IPS-NIHi7 (cell line): ENCODE results near the gene HCRT.
"Not testable (repeated sequence)": the region's sequence is repeated elsewhere in the genome, so short reads cannot be mapped to it uniquely, and the experiment has no call there.

Source experiments
- DNase-seq: peaks from one replicate; pipeline ENCODE4 v3.0.0; 2012; ENCODE audit warnings: mixed read lengths; ENCODE audit errors: extremely low spot score

Gene HCRT, protein sequence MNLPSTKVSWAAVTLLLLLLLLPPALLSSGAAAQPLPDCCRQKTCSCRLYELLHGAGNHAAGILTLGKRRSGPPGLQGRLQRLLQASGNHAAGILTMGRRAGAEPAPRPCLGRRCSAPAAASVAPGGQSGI

DNA sequence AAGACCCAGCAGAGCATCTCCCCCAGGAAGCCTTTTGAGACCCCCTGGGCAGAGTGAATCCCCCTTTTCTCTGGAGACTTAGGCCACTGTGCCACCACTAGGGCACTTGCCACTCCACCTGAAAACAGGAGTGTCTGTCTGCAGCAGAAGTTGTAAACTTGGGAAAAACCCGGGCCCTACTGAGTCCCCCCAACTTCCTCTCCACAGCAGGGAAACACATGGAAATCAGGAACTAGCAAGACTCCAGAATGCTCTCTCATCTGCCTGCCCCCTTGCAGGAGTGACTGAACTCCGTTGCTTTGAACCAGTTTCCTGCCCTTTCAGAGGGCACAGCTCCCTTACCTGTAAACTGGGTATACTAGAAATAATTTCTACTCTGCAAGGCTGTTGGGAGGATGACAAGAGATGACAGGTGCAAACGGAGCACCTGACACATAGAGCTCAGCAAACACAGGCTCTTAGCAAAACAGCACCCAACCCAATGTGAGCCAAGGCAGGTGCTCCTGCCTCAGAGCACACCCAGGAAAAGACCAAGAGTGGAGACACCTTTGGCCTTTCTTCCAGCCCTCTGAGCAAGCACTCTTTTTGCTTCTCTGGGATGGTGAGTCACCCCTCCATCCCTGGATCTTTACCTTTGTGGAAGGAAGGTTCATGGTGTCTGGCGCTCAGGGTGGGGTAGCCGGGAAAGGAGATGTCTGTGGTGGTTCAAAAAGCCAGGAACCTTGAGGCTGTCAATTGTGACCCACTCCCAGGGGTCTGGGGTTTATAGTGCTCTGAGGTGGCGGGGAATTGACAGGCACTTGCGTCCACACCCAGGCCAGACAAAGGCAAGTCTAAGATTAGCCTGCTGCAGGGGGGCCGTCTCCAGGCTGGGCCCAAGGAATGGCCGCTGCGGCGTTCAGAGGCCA, at the start of gene HCRT:
TSS of gene HCRT (minus strand) at position 740 of the 908 bp plus-strand sequence. CDS start at position 653, 87 bp downstream.
- no peak for DNase-seq

GRCh38 chr17:42233994-42234393, 48.7 kb upstream of the HCRT start:
- no peak for DNase-seq

DNA sequence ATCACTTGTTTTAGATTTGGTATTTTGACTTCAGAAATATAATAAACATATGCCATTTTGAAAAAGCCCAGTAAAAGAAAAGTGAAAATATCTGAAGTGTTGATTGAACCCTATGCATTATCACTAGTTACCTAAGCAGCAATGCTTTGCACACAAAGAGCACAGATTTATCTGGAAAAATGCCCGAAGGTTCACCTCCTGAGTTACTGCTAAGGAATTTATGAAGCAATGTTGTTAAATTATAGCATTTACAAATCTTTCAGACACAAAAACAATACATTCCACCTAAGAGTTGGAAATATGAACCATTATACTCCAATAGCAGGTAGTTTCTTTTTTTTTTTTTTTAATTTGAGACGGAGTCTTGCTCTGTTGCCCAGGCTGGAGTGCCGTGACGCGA, 47.9 kb upstream of the HCRT start:
- no peak for DNase-seq

GRCh38 chr17:42230225-42230624, 45.0 kb upstream of the HCRT start:
- no peak for DNase-seq

DNA sequence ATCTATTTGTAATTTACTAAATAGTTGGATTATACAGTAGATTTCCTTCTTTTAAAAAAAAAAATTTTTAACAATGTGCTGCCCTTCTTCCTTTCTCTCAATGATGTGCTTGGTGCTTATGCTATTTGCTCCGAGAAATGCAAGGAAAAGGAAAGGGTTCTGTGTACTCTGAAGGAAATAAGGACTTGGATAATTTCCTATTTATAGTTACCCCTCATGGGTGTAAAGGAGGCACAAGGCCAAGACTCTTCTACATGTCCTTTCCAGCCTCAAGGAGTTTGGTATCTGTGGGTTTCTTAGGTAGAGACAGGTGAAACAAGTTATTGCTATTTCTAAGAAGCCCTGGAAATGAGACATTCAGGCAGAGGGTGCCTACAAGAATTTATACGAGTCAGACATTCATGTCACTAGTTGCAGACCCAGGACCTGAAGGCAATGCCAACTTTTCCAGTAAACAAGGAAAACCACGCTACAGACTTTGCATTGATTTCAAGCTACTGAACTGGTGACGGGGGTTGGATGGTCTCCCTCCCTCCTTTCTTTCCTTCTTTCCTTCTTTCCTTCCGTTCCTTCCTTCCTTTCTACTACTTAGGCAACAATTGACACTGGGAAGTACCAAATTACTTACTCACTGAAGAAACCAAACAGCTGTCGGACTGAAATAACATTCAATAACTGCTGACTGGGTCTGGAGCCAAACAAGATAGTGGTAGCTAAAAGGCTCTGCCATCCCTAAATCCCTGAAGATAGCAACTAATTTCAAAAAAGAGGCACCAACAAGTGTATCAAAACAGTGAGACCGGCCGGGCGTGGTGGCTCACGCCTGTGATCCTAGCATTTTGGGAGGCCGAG, 42.8 kb upstream of the HCRT start:
- no peak for DNase-seq

- no peak for DNase-seq
Measured at GRCh38 chr17:42225646-42226045, 40.4 kb upstream of the HCRT start.

- no peak for DNase-seq
Measured at GRCh38 chr17:42224651-42225050, 39.4 kb upstream of the HCRT start.

DNA sequence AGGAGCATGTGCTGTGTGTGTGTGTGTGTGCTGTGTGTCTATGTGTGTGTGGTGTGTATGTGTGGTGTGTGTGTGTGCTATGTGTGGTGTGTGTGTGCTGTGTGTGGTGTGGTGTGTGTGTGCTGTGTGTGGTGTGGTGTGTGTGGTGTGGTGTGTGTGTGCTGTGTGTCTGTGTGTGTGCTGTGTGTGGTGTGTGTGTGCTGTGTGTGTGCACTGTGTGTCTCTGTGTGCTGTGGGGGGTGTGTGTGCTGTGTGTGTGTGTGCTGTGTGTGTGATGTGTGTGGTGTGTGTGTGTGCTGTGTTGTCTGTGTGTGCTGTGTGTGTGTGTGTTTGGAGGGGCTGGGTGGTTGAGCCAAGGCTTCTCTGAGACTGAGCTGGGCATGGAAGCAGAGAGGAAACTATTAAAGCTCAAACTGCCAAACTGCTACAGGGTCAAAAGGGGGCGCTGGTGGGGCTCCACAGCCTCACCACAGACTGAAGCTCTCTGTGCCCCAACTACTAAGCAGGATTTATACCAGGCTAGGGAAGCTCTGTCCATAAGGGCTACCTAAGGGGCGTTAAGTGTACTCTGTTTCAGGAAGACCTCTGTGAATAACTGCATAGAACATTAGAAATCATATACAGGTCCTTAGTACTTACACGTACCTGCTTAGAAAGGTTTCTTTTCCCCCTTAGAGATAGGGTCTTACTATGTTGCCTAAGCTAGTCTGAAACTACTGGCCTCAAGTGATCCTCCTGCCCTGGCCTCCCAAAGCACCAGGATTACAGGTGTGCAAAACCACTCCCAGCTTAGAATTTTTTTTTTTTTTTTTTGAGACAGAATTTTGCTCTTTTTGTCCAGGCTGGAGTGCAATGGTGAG, 36.9 kb upstream of the HCRT start:
- DNase-seq = peak; percentile 85

DNA sequence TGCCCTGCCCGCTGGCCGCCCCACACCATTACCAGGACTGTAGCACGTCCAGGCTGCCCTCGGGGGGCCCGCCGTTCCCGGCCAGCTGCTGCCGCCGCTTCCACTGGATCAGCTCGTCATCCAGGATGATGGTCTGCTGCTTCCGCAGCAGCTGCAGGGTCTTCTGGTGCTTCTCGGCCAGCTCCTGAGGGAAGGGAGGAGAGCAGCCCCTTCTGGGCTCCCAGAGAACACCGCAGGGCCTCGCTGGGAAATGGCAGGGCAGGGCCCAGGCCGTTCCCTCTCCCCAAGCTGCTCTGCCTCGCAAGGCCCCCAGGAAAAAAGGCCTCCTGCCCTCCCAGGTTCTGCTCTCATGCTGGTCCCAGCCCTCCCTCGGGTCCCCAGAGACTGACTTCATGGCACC, 34.0 kb upstream of the HCRT start:
- DNase-seq = not testable (repeated sequence)

DNA sequence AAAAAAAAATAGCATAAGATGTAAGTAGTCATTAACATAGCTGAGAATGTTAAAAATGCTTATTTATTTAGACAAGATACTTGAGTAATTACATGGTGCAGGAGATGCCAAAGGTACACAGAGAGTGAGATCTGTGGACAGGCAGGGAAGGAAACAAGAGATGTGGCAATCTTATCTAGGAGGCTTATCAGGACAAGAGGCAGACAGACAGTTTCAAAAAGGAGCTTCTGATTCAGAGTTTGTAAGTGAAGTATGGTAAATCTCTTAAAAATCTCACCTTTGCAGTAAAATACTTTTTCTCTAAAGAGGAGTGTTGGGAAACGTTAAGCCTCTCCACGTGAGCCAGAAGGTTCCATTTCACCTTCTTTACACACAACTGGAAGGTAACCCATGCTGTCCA, 28.9 kb upstream of the HCRT start:
- DNase-seq = no peak

DNA sequence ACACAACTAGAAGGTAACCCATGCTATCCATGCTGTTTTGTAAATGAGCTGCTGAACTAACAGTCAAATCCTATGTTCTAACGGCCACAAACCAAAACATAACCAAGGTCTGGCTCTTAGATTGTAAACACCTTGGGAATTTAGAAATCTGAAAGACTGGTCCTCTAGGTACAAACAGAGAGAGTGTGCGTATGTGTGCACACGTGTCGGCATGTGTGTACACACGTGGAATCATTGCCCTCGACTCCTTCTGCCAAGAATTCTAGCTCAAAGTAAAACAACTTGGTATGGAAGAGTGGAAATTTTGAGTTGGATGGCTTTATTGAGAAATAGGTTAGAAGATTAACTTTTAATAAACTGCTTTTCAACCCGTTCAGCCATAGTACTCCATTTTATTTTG, 27.1 kb upstream of the HCRT start:
- DNase-seq = no peak

- DNase-seq = not testable (repeated sequence)
Measured at GRCh38 chr17:42211921-42212341, 26.7 kb upstream of the HCRT start.

GRCh38 chr17:42210046-42210445, 24.8 kb upstream of the HCRT start:
- no peak for DNase-seq

GRCh38 chr17:42206153-42206612, 20.9 kb upstream of the HCRT start:
- DNase-seq = not testable (repeated sequence)

GRCh38 chr17:42203354-42203753, 18.1 kb upstream of the HCRT start:
- DNase-seq = no peak

DNA sequence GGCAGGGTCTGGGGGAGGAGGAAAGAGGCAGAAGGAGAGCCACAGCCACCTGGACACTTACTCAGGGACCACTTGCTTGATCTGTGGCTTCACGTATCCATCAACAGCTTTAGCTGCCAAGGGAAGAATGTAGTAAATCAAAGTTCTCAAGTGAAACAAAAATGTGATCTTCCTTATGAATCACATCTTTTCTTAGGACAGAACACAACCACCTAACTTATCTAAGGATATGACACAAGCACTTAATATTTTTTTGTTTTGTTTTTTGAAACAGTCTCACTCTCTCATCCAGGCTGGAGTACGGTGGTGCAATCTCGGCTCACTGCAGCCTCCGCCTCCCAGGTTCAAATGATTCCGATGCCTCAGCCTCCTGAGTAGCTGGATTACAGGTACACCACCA, 17.4 kb upstream of the HCRT start:
- no peak for DNase-seq

DNA sequence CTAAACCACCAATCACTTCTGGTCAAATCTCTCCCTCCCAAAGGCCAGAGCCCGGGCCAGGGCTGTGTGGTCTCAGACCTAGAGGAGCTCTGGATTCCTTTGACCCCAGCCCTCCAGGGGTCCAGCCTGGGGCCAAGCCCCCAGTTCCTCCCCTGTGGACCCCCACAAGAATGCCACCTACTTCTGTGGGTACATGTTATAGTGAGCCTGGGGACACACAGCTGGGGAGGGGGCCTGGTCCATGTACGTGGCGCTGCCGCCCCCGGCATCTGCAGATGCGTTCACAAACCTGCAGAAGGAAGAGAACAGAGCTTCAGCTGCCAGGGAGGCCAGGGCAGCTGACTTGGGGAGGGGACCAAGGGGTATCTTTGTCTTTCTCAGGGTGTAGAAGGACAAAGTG, 16.9 kb upstream of the HCRT start:
- no peak for DNase-seq

DNA sequence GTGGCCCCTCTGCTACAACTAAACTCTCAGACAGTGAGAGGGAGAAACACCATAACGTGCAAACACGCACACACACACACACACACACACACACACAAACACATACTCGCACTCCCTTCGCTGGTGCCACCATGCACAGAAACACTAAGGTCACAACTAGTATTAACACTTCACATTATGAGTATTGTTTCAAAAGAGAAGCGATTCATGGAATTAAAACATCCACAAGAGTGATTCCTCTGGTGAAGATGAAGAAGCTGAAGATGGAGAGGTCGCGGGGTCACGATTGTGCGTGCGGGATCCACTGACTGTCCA, 16.2 kb upstream of the HCRT start:
- no peak for DNase-seq

GRCh38 chr17:42200706-42201457, 15.6 kb upstream of the HCRT start:
- no peak for DNase-seq

GRCh38 chr17:42199416-42200011, 14.3 kb upstream of the HCRT start:
- no peak for DNase-seq
